ENCODE data around the gene ATP6V1G2.
"Not testable (repeated sequence)": the region's sequence is repeated elsewhere in the genome, so short reads cannot be mapped to it uniquely, and the experiment has no call there.

The ATP6V1G2 gene

GRCh38 chr6:31546339-31546957 is at the start of gene ATP6V1G2:
Gene ATP6V1G2 (minus strand): TSS chr6:31546608. CDS start chr6:31546559, 49 bp downstream.
- DNase-seq, result peak; percentile 94

- DNase-seq, result no peak
Observed at GRCh38 chr6:31592396-31592771, 46.0 kb upstream of the ATP6V1G2 start.

GRCh38 chr6:31590691-31591090 is 44.3 kb upstream of the ATP6V1G2 start:
- DNase-seq, result not testable (repeated sequence)

- DNase-seq, result no peak
Observed at GRCh38 chr6:31588871-31589650, 42.7 kb upstream of the ATP6V1G2 start.

GRCh38 chr6:31587791-31588777 is 41.7 kb upstream of the ATP6V1G2 start:
- no peak for DNase-seq

- no peak for DNase-seq
Observed at GRCh38 chr6:31586599-31587281, 40.3 kb upstream of the ATP6V1G2 start.

- DNase-seq, result no peak
Observed at GRCh38 chr6:31586008-31586407, 39.6 kb upstream of the ATP6V1G2 start, which contains the start of gene LST1. Gene LST1 (plus strand): TSS chr6:31586277. CDS start chr6:31587300, 1,023 bp downstream.

GRCh38 chr6:31585491-31585890 is 39.1 kb upstream of the ATP6V1G2 start:
- DNase-seq, result no peak

- DNase-seq, result no peak
Observed at GRCh38 chr6:31582230-31582643, 35.8 kb upstream of the ATP6V1G2 start, which contains the start of gene LTB. Gene LTB (minus strand): TSS chr6:31582424. CDS start chr6:31582417, 7 bp downstream.

- DNase-seq, result no peak
Observed at GRCh38 chr6:31581434-31582229, 35.2 kb upstream of the ATP6V1G2 start.

GRCh38 chr6:31580807-31581433 is 34.5 kb upstream of the ATP6V1G2 start:
- DNase-seq, result peak; percentile 65

GRCh38 chr6:31580438-31580740 is 34.0 kb upstream of the ATP6V1G2 start:
- DNase-seq, result no peak

- DNase-seq, result no peak
Observed at GRCh38 chr6:31579546-31580437, 33.4 kb upstream of the ATP6V1G2 start.

- no peak for DNase-seq
Observed at GRCh38 chr6:31579119-31579505, 32.7 kb upstream of the ATP6V1G2 start.

- DNase-seq, result no peak
Observed at GRCh38 chr6:31578184-31579118, 32.0 kb upstream of the ATP6V1G2 start.

- DNase-seq, result no peak
Observed at GRCh38 chr6:31577579-31577966, 31.2 kb upstream of the ATP6V1G2 start.

GRCh38 chr6:31576897-31577578 is 30.6 kb upstream of the ATP6V1G2 start:
- DNase-seq, result no peak

GRCh38 chr6:31575952-31576685 is 29.7 kb upstream of the ATP6V1G2 start:
- no peak for DNase-seq
